ENCODE data around the gene PCNX2.

DNA sequence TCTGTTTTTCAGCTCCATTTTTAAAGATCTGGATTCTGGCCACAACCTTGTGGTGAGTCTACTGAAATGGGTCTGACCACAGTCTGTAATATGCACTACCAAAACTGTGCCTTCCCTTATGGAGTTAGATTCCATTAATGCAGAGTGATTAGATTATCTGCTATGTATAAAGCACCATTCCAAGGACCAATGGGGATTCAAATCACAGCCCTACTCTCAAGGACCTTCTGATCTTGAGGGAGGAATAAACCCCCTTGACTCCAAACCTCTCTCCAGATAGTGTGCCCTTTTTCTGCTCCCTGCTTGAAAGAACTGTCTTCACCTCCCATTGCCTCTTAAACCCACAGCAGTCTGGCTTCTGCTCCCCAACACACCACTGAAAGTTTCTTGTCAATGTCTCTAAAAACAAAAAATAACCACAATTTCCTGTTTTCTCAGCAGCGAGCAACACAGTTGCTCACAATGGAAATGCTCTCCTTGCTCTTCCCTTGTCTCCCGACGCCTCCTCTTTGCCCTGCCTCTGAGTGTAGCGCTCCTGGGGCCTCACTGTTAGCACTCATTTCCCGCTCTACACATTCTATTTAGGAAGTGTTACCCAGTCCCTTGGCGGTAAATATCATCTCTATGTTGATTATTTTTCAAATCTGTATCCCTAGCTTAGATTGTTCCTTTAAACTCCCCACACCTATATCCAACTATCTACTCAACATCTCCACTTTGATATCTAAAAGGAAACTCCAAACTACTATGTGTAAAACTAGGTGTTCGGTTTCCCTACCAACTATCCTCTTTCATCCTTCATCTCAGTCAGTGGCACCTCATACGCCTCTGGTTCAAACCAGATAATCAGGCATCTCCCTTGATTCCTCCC lies 13.6 kb downstream of the PCNX2 start:
- TF ChIP-seq ZNF8 (CRISPR knock-in tag; IDR thresholded peaks at IDR 0.05) (no peak), ZFP3 (CRISPR knock-in tag; IDR thresholded peaks at IDR 0.05) (no peak), SNAI2 (CRISPR knock-in tag; IDR thresholded peaks at IDR 0.05) (no peak), BACH2 (CRISPR knock-in tag; IDR thresholded peaks at IDR 0.05; ENCODE audit: borderline replicate concordance) (no peak), RARB (CRISPR knock-in tag; IDR thresholded peaks at IDR 0.05) (no peak), ZNF565 (CRISPR knock-in tag; conservative IDR thresholded peaks at IDR 0.05; ENCODE audit: low read depth) (no peak)
- TF ChIP-seq, protein P1, sequence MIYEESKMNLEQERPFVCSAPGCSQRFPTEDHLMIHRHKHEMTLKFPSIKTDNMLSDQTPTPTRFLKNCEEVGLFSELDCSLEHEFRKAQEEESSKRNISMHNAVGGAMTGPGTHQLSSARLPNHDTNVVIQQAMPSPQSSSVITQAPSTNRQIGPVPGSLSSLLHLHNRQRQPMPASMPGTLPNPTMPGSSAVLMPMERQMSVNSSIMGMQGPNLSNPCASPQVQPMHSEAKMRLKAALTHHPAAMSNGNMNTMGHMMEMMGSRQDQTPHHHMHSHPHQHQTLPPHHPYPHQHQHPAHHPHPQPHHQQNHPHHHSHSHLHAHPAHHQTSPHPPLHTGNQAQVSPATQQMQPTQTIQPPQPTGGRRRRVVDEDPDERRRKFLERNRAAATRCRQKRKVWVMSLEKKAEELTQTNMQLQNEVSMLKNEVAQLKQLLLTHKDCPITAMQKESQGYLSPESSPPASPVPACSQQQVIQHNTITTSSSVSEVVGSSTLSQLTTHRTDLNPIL (CRISPR knock-in tag; IDR thresholded peaks at IDR 0.05; ENCODE audit: low read depth) = no peak
